Smooth muscle cell (in vitro differentiated cells): ENCODE results near the gene OR5D13. TPM values are rescaled to one million over a fixed set of nuclear protein-coding genes. Genes with fewer than 3 reads are reported as not detected.

ENCODE experiments used
- DNase-seq: peaks from one replicate; lab custom pipeline; 2025; ENCODE audit not compliant: unreplicated experiment; lab: John Stamatoyannopoulos, UW
- H2AFZ ChIP-seq: fragments of 200-600 bp; sonication (generic); 2 replicates; pipeline ENCODE4 v1.6.0; 2016; ENCODE audit warnings: antibody characterized with exemption, low read depth, mild to moderate bottlenecking
- H3F3A ChIP-seq: fragments of 200-600 bp; sonication (generic); 2 replicates; pipeline ENCODE4 v1.6.0; 2017; ENCODE audit warnings: antibody characterized with exemption, low read depth
- H3K27ac ChIP-seq: fragments of 200-600 bp; sonication (generic); 2 replicates; pipeline ENCODE4 v1.5.1; 2016; ENCODE audit warnings: low read depth, mild to moderate bottlenecking
- H3K27me3 ChIP-seq: fragments of 200-600 bp; sonication (generic); 2 replicates; pipeline ENCODE4 v1.6.1; 2016; ENCODE audit warnings: low read depth, mild to moderate bottlenecking
- H3K36me3 ChIP-seq: fragments of 200-600 bp; sonication (generic); 2 replicates; pipeline ENCODE4 v1.5.1; 2016; ENCODE audit warnings: low read depth
- H3K4me1 ChIP-seq: fragments of 200-600 bp; sonication (generic); 2 replicates; pipeline ENCODE4 v1.5.1; 2016; ENCODE audit warnings: low read depth
- H3K4me2 ChIP-seq: fragments of 200-600 bp; sonication (generic); 2 replicates; pipeline ENCODE4 v1.6.0; 2016; ENCODE audit warnings: mild to moderate bottlenecking
- H3K4me3 ChIP-seq: fragments of 200-600 bp; sonication (generic); 2 replicates; pipeline ENCODE4 v1.5.1; 2016; ENCODE audit warnings: mild to moderate bottlenecking
- H3K79me2 ChIP-seq: fragments of 200-600 bp; sonication (generic); 2 replicates; pipeline ENCODE4 v1.6.0; 2016; ENCODE audit warnings: low read depth, mild to moderate bottlenecking
- H3K9ac ChIP-seq: fragments of 200-600 bp; sonication (generic); 2 replicates; pipeline ENCODE4 v1.6.0; 2016; ENCODE audit warnings: low read depth
- H3K9me3 ChIP-seq: fragments of 200-600 bp; sonication (generic); replicated peaks from 2 replicates; pipeline ENCODE4 v1.5.1; 2016; ENCODE audit warnings: low read depth
- H4K20me1 ChIP-seq: fragments of 200-600 bp; sonication (generic); 2 replicates; pipeline ENCODE4 v1.6.0; 2016; ENCODE audit warnings: low read depth
- CTCF ChIP-seq: fragments of 200-600 bp; sonication (generic); IDR thresholded peaks from 2 replicates; pipeline ENCODE4 v1.5.1; 2017; ENCODE audit warnings: borderline replicate concordance, mild to moderate bottlenecking, antibody characterized with exemption; ENCODE audit not compliant: insufficient read depth, poor library complexity, severe bottlenecking
- WGBS: methylation state at CpG from one replicate; pipeline ENCODE4 v1.1.7; 2016; ENCODE audit warnings: low lambda C conversion rate; 5-methylcytosine and 5-hydroxymethylcytosine counted together
- polyA plus RNA-seq: library from polyadenylated mRNA; unstranded; fragments of >200 nt; fragmentation: Nextera tagmentation; extraction: Ambion mirVana; gene quantifications from 2 replicates; pipeline ENCODE4 v1.2.1, GENCODE V29; 2016
- total RNA-seq: library from RNA; depleted of rRNA; stranded (reverse); fragments of >200 nt; gene quantifications from 2 replicates; pipeline ENCODE4 v1.2.3, GENCODE V29; 2014

Gene OR5D13
- total and polyA plus RNA-seq, 2 experiments from 2014 or later, result not detected

DNA sequence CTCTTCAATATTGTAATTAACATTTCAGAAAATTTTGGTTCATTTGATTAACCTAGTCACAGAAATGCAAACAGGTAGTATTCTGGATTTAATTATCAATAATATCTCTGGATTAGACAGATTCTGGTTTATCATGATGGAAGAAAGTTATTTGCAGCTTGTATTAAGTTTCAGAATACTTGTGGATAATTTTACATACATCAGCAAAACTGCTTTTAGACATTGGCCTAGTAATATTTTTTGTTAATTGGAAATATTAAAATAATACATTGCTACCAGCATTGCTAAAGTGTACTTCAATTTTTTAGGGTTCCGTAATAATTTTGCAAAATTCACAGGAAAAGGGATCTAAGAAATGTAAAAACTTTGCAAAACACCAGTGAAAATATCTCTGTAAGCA, 18.4 kb downstream of the OR5D13 start:
- Histone ChIP-seq H3K27ac (no peak overlapping the region), H3K4me2 (no peak overlapping the region), H3K27me3 (no peaks in the 10 kb centered on the region), H3K36me3 (no peaks in the 10 kb centered on the region), H3K79me2 (no peaks in the 10 kb centered on the region), H3F3A (no peaks in the 10 kb centered on the region), H3K9me3 (no peaks in the 10 kb centered on the region), H4K20me1 (no peaks in the 10 kb centered on the region), H3K9ac (no peak overlapping the region), H2AFZ (no peak overlapping the region), H3K4me3 (no peak overlapping the region), H3K4me1 (no peaks in the 10 kb centered on the region)
- no peak for DNase-seq
- WGBS, result 78% methylated on average over 1 of the region's 1 CpG
- TF ChIP-seq CTCF, result no peak

DNA sequence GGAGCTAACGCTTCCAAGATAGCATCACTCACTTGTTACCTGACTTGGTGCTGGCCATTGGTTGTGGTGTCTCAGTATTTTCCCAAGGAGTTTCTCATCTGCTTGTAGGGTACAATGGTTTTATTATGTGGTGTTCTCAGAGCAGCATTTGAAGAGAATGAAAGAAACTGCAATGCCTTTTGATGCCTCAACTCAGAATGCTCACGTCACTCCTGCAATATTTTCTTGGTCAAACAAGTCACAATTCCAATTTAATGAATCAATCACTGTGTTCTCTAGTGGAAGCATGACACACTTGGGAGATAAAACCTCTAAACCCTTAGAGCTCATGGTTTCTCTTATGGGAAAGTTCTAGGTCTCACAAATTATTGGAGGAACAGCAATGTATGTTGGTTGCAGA, 20.1 kb downstream of the OR5D13 start:
- 81% methylated on average over 2 of the region's 2 CpGs for WGBS
- H3K9ac ChIP-seq, result no peak overlapping the region
- no peaks in the 10 kb centered on the region for H3K79me2 ChIP-seq
- H3K36me3 ChIP-seq, result no peaks in the 10 kb centered on the region
- H3F3A ChIP-seq, result no peaks in the 10 kb centered on the region
- H3K9me3 ChIP-seq, result no peaks in the 10 kb centered on the region
- no peaks in the 10 kb centered on the region for H3K27me3 ChIP-seq
- H3K4me3 ChIP-seq, result no peak overlapping the region
- no peak overlapping the region for H3K4me2 ChIP-seq
- no peak for DNase-seq
- H3K27ac ChIP-seq, result no peak overlapping the region
- H4K20me1 ChIP-seq, result no peaks in the 10 kb centered on the region
- no peaks in the 10 kb centered on the region for H3K4me1 ChIP-seq
- TF ChIP-seq CTCF, result no peak
- no peak overlapping the region for H2AFZ ChIP-seq

- no peak within 1 kb of the TSS for H3K27ac ChIP-seq
- no peak within 1 kb of the TSS for H3K9ac ChIP-seq
- no peak within 1 kb of the TSS for H3K4me3 ChIP-seq
- no peaks in the 10 kb centered on the region for H3K4me1 ChIP-seq
- H3K27me3 ChIP-seq, result no peaks in the 10 kb centered on the region
- H2AFZ ChIP-seq, result no peak within 1 kb of the TSS
- H3F3A ChIP-seq, result no peaks in the 10 kb centered on the region
- H3K4me2 ChIP-seq, result no peak within 1 kb of the TSS
- H3K9me3 ChIP-seq, result no peaks in the 10 kb centered on the region
- DNase-seq, result no peak
- no peaks in the 10 kb centered on the region for H3K36me3 ChIP-seq
- no peaks in the 10 kb centered on the region for H4K20me1 ChIP-seq
- H3K79me2 ChIP-seq, result no peaks in the 10 kb centered on the region
- TF ChIP-seq CTCF, result no peak
Observed at GRCh38 chr11:55795256-55795655, 22.0 kb downstream of the OR5D13 start, which contains the start of gene OR5D14. OR5D14 (plus strand) TSS chr11:55795556; CDS start chr11:55795556, 0 bp downstream.

DNA sequence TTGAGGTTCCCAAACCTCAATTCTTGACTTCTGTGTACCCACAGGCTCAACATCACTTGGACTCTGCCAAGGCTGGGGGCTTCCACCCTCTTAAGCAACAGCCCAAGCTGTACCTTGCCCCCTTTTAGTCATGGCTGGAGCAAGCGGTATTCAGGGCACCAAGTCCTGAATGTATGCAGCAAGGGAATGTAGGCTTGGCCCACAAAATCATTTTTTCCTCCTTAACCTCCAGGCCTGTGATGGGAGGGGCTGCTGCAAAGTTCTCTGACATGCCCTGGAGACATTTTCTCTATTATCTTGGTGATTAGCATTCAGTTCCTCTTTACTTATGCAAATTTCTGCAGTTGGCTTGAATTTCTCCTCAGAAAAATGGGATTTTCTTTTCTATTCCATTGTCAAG, 33.0 kb downstream of the OR5D13 start:
- Histone ChIP-seq H3K4me3 (no peak overlapping the region), H3K4me1 (no peaks in the 10 kb centered on the region), H3K9me3 (peaks cover 4% of the 10 kb centered on the region), H3K27ac (no peak overlapping the region), H3K36me3 (no peaks in the 10 kb centered on the region), H4K20me1 (no peaks in the 10 kb centered on the region), H2AFZ (no peak overlapping the region), H3K4me2 (no peak overlapping the region), H3F3A (no peaks in the 10 kb centered on the region), H3K27me3 (no peaks in the 10 kb centered on the region), H3K9ac (no peak overlapping the region), H3K79me2 (no peaks in the 10 kb centered on the region)
- WGBS, result 67% methylated on average over 1 of the region's 1 CpG
- TF ChIP-seq CTCF, result no peak
- no peak for DNase-seq
